Subcutaneous abdominal adipose tissue (tissue), 5 donors: ENCODE results near the gene SCYL2.

Source experiments
- H3K27ac ChIP-seq: one replicate; pipeline ENCODE4 v1.7.0; 2013; ENCODE audit warnings: low read depth, mild to moderate bottlenecking, inconsistent platforms, low read length, moderate library complexity
- H3K27me3 ChIP-seq, 5 donors: one replicate each; pipeline ENCODE4 v1.7.0; 2013; ENCODE audit warnings: low read length in 5 of 5, inconsistent platforms in 1 of 5; ENCODE audit not compliant: control insufficient read depth in 5 of 5, insufficient read depth in 4 of 5
- H3K36me3 ChIP-seq, 5 donors: one replicate each; pipeline ENCODE4 v1.7.0; 2013; ENCODE audit warnings: low read length in 5 of 5; ENCODE audit not compliant: control insufficient read depth in 5 of 5, insufficient read depth in 5 of 5
- H3K4me1 ChIP-seq, 5 donors: one replicate each; pipeline ENCODE4 v1.7.0; 2013; ENCODE audit warnings: low read length in 5 of 5, mild to moderate bottlenecking in 3 of 5, moderate library complexity in 1 of 5; ENCODE audit not compliant: control insufficient read depth in 5 of 5, insufficient read depth in 5 of 5
- H3K4me3 ChIP-seq, 5 donors: one replicate each; pipeline ENCODE4 v1.7.0; 2013; ENCODE audit warnings: low read length in 5 of 5, low read depth in 1 of 5
- H3K9ac ChIP-seq, 5 donors: one replicate each; pipeline ENCODE4 v1.7.0; 2013; ENCODE audit warnings: low read length in 5 of 5, mild to moderate bottlenecking in 4 of 5, moderate library complexity in 3 of 5
- H3K9me3 ChIP-seq, 5 donors: one replicate each; pipeline ENCODE4 v1.7.0; 2013; ENCODE audit warnings: low read length in 5 of 5; ENCODE audit not compliant: control insufficient read depth in 5 of 5
- donor health status: healthy.
- donor health status: healthy.
- donor health status: healthy.
- donor health status: healthy.
- donor health status: healthy.

The SCYL2 gene

GRCh38 chr12:100234591-100235304, 32.2 kb upstream of the SCYL2 start:
- peak overlapping the region; percentile 73 for H3K27ac ChIP-seq

GRCh38 chr12:100238801-100239200, 28.2 kb upstream of the SCYL2 start:
- H3K27me3 ChIP-seq = no peaks in the 10 kb centered on the region
- no peaks in the 10 kb centered on the region for H3K9me3 ChIP-seq
- H3K4me3 ChIP-seq = no peak overlapping the region
- no peak overlapping the region for H3K9ac ChIP-seq
- peaks cover 3 to 8% (median 6%) of the 10 kb centered on the region in 5 donors for H3K4me1 ChIP-seq
- no peak overlapping the region for H3K27ac ChIP-seq
- no peaks in the 10 kb centered on the region for H3K36me3 ChIP-seq

More at GRCh38 chr12:100234591-100235304, 32.2 kb upstream of the SCYL2 start:
- Histone ChIP-seq H3K27me3 (no peaks in the 10 kb centered on the region), H3K9me3 (no peaks in the 10 kb centered on the region), H3K9ac (peak overlapping the region in 1 of 5 donors; percentile 10), H3K4me3 (no peak overlapping the region), H3K4me1 (peaks cover 3 to 8% (median 6%) of the 10 kb centered on the region in 5 donors), H3K36me3 (no peaks in the 10 kb centered on the region)

- no peaks in the 10 kb centered on the region for H3K27me3 ChIP-seq
- H3K4me1 ChIP-seq = peaks cover 0 to 1% (median 0%) of the 10 kb centered on the region in 5 donors
- no peaks in the 10 kb centered on the region for H3K36me3 ChIP-seq
- no peak overlapping the region for H3K27ac ChIP-seq
- no peak overlapping the region for H3K9ac ChIP-seq
- no peaks in the 10 kb centered on the region for H3K9me3 ChIP-seq
- H3K4me3 ChIP-seq = no peak overlapping the region
Measured at GRCh38 chr12:100239589-100239988, 27.4 kb upstream of the SCYL2 start.

- Histone ChIP-seq H3K4me3 (no peak overlapping the region), H3K27me3 (no peaks in the 10 kb centered on the region), H3K36me3 (no peaks in the 10 kb centered on the region), H3K27ac (no peak overlapping the region), H3K9ac (no peak overlapping the region), H3K9me3 (no peaks in the 10 kb centered on the region), H3K4me1 (no peaks in the 10 kb centered on the region)
Measured at GRCh38 chr12:100243137-100243536, 23.8 kb upstream of the SCYL2 start.

GRCh38 chr12:100247765-100248164, 19.2 kb upstream of the SCYL2 start:
- Histone ChIP-seq H3K9me3 (no peaks in the 10 kb centered on the region), H3K36me3 (no peaks in the 10 kb centered on the region), H3K4me3 (no peak overlapping the region)

GRCh38 chr12:100248886-100249285, 18.1 kb upstream of the SCYL2 start:
- Histone ChIP-seq H3K4me1 (no peaks in the 10 kb centered on the region), H3K36me3 (no peaks in the 10 kb centered on the region), H3K27ac (no peak overlapping the region), H3K4me3 (no peak overlapping the region), H3K9ac (no peak overlapping the region), H3K27me3 (no peaks in the 10 kb centered on the region), H3K9me3 (no peaks in the 10 kb centered on the region)

More at GRCh38 chr12:100247765-100248164, 19.2 kb upstream of the SCYL2 start:
- H3K27ac ChIP-seq = no peak overlapping the region
- no peaks in the 10 kb centered on the region for H3K4me1 ChIP-seq
- H3K9ac ChIP-seq = no peak overlapping the region
- no peaks in the 10 kb centered on the region for H3K27me3 ChIP-seq

- Histone ChIP-seq H3K9me3 (no peaks in the 10 kb centered on the region), H3K4me1 (no peaks in the 10 kb centered on the region), H3K27me3 (no peaks in the 10 kb centered on the region), H3K9ac (no peak overlapping the region), H3K36me3 (no peaks in the 10 kb centered on the region), H3K4me3 (no peak overlapping the region), H3K27ac (no peak overlapping the region)
Measured at GRCh38 chr12:100249941-100250340, 17.0 kb upstream of the SCYL2 start.

DNA sequence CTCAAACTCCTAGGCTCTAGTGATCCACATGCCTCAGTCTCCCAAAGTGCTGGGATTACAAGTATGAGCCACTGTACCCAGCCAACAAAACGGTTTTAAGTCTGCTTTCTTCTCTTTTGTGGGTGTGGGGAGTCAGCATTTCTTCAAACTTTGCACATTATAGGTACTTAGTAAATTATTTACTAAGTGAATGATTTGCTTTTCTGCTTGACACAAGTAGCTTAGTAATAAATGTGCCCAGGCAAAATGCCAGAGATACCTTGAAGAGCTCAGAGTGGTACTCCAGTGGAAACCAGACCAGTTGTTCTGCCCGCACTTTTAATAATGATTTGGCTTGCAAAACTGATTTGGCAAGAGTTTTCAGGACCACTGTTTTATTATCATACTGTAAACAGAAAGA, 15.1 kb upstream of the SCYL2 start:
- Histone ChIP-seq H3K9ac (no peak overlapping the region), H3K27ac (no peak overlapping the region), H3K27me3 (no peaks in the 10 kb centered on the region), H3K4me3 (no peak overlapping the region), H3K9me3 (no peaks in the 10 kb centered on the region), H3K36me3 (no peaks in the 10 kb centered on the region), H3K4me1 (no peaks in the 10 kb centered on the region)

DNA sequence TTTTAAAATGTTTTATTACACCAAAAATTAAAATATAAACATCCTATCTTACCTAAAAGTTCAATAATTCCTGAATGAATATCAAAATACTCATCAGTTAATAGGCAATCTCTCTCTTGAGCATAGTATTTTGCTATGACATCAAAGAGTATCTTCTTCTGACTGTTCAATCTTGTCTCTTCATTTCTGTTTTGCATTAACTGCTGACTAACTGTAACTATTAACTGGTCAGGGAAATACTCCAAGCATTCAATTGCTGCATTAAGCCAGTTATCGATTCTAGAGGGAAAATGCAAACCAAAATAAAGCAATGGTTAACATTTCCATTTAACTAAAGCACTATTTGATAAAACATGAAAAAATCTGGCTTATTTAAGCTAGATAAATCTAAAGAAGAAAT, 13.5 kb upstream of the SCYL2 start:
- no peaks in the 10 kb centered on the region for H3K36me3 ChIP-seq
- no peak overlapping the region for H3K4me3 ChIP-seq
- H3K9ac ChIP-seq = no peak overlapping the region
- no peaks in the 10 kb centered on the region for H3K4me1 ChIP-seq
- no peaks in the 10 kb centered on the region for H3K27me3 ChIP-seq
- no peaks in the 10 kb centered on the region for H3K9me3 ChIP-seq
- no peak overlapping the region for H3K27ac ChIP-seq

DNA sequence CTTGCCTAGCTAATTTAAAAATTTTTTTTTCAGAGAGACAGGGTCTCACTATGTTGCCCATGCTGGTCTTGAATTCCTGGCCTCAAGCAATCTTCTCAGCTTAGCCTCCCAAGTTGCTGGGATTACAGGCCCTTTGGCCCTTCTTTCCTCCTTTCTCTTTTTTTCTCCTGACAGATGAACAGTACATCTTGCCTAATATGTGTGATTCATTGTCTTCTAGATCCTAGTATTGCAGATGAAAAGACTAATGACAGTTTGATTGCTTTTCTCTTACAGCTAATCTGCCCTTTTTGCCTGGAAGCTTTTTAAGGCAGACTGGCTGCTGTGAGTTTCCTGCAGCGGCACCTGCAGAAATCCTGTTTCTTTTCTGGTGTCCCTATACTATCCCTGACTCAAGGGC, 12.1 kb upstream of the SCYL2 start:
- Histone ChIP-seq H3K4me1 (no peaks in the 10 kb centered on the region), H3K27ac (no peak overlapping the region), H3K27me3 (no peaks in the 10 kb centered on the region), H3K36me3 (no peaks in the 10 kb centered on the region), H3K4me3 (no peak overlapping the region), H3K9me3 (no peaks in the 10 kb centered on the region), H3K9ac (no peak overlapping the region)
